A549 treated with DMSO at 1 μM for 4 hours (cell line): ENCODE data around the gene IQCB1. TPM values are rescaled to one million over a fixed set of nuclear protein-coding genes. Genes with fewer than 3 reads are reported as not detected.

ENCODE experiments used
- total RNA-seq: library from RNA; stranded (reverse); fragments of 200-300 nt; extraction: Qiagen RNA extraction; gene quantifications from 5 replicates; pipeline ENCODE4 v1.2.3, GENCODE V29; 2022; ENCODE audit warnings: low read depth

IQCB1 gene
- 10.3 to 12.1 TPM (median 11.6 TPM) in 5 replicates for total RNA-seq

GRCh38 chr3:121834671-121835464 is at the start of gene IQCB1, which contains the start of gene EAF2:
TSS of gene IQCB1 (minus strand) at chr3:121835060. CDS start at chr3:121828960, 6,100 bp downstream.
TSS of gene EAF2 (plus strand) at chr3:121835209. CDS start at chr3:121835286, 77 bp downstream.

GRCh38 chr3:121749276-121750086 is 85.4 kb downstream of the IQCB1 start, which contains the start of gene GOLGB1:
TSS of gene GOLGB1 (minus strand) at chr3:121749741. CDS start at chr3:121730971, 18,770 bp downstream.

Other genes with a start within 250 kb of the IQCB1 start
- not detected in 5 replicates for gene FBXO40, start 241.7 kb downstream of the IQCB1 start, total RNA-seq
- 0.07 to 0.20 TPM (median 0.16 TPM) in 4 of 5 replicates, not detected in the other for gene HCLS1, start 174.2 kb downstream of the IQCB1 start, total RNA-seq
- 14.8 to 20.1 TPM (median 18.5 TPM) in 5 replicates for gene GOLGB1, start 85.3 kb downstream of the IQCB1 start, total RNA-seq
- 2.4 to 2.9 TPM (median 2.8 TPM) in 5 replicates for gene EAF2, start 149 bp upstream of the IQCB1 start, total RNA-seq
- 0.06 to 0.43 TPM (median 0.14 TPM) in 5 replicates for gene SLC15A2, start 59.3 kb upstream of the IQCB1 start, total RNA-seq
- not detected in 5 replicates for gene ILDR1, start 187.2 kb upstream of the IQCB1 start, total RNA-seq
- gene CD86, start 220.3 kb upstream of the IQCB1 start, total RNA-seq, result not detected in 5 replicates